Putamen (tissue), 1 donor: Measurements from ENCODE around the gene GOLGA3.

Source experiments
- DNase-seq: peaks from one replicate; pipeline ENCODE4 v3.0.0-alpha.2; 2016; ENCODE audit warnings: low spot score

GOLGA3 gene

GRCh38 chr12:132720606-132721345 is 107.9 kb downstream of the GOLGA3 start:
- no peak for DNase-seq

DNA sequence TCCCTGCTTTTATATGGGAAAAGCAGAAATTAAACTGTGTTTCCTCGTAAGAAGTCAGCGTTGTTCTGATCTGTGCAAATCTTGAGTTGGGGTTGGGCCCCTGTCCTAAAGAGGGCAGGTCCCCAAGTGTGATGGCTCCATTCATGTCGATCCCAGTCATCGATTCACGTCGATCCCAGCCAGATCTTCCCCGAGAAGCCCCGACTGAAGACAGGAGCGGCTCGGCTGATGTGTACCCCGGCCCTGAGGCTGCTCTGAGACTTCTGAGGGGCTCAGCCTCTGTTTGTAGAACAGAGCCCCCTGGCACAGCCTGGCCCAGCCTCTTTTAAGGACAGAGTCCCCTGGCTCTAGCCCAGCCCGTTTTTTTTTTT is 108.7 kb downstream of the GOLGA3 start:
- no peak for DNase-seq

DNA sequence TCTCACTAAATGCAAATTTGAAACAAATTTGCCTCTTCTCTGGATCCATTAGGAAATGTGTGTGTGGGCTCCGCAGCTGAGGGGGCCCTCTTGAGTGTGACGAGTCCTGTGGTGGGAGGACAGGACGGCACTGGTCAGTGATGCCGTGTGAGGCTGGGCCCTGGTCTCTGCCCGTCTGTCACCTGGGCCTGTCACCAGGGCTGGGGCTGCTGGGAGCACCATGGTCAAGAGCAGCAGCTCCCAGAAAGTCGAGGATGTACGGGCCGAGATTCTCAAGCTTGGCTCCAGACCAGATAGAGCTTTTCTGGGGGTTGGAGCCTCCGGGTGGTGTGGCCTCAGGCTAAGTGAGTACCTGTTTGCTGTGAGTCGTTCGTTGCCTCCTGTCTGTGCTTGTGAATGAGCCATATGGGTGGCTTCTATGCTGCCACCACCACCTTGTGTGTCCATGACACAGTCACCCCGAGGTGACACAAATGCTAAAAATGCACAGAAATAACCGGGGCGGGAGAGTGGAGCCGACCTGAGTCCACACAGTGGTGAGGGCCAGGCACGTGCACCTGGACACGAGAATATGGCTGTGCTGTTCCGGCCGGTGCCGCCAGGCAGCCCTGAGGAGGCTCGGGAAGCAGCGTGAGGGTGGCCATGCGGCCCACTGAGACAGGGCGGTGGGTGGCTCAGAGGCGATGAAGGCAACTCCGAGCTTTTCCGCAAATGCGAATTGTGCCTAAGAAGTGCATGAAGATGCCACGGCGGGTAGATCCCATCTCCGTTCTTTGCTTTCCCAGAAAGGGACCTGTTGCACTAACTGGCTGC is 109.3 kb downstream of the GOLGA3 start:
- DNase-seq, result no peak
